ENCODE measurements around the gene ROBO2. TPM values are rescaled to one million over a fixed set of nuclear protein-coding genes. Genes with fewer than 3 reads are reported as not detected.

Gene ROBO2
- total and polyA plus RNA-seq, 11 donors, result 0.04 to 0.93 (median 0.06) TPM; not detected in 6

DNA sequence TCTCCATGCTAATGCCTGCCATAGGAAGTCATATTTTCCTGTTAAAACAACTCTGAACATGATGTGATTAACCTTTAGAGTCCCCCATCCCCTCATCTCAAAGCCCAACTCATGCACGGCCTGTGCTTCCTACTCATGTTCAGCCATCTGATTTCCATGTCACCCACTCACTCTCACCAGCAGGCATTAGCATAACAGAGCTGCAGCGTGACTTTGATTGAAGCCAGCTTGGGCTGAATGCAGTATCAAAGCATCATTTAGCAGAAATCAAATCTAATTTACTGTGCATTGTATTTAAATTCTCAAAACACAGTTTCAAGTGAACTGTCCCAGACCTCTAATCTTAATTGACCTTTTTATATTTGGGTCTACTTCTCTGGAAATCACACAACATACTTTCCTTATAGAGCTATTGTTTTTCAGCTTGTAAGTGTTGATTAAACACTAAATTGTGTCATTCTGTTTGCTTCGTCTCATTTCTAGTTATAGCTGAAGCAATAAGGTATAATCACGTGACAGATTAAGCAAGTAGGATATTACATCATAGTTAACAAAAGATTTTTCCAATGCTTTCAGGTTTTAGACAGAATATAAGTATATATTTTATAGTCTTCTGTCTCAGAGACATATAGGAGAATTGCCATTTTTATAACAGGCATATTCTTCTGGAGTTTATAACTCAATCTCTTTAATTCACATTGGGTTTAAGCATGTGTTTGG, 501.5 kb downstream of the ROBO2 start:
- intact Hi-C loops (cut with DNase I), result no loop called here
- DNase-seq (no peak), ATAC-seq (no peak)
- peaks cover 0 to 8% (median 0%) of the 10 kb centered on the region in 12 donors for H3K9me3 ChIP-seq
- H3K36me3 ChIP-seq, result no peaks in the 10 kb centered on the region
- H3K27ac ChIP-seq, result no peak overlapping the region
- WGBS, 4 donors, result 44 to 49% (median 47%) methylated on average over 4 of the region's 4 CpGs
- H3K27me3 ChIP-seq, result no peaks in the 10 kb centered on the region
- TF ChIP-seq, protein P1, sequence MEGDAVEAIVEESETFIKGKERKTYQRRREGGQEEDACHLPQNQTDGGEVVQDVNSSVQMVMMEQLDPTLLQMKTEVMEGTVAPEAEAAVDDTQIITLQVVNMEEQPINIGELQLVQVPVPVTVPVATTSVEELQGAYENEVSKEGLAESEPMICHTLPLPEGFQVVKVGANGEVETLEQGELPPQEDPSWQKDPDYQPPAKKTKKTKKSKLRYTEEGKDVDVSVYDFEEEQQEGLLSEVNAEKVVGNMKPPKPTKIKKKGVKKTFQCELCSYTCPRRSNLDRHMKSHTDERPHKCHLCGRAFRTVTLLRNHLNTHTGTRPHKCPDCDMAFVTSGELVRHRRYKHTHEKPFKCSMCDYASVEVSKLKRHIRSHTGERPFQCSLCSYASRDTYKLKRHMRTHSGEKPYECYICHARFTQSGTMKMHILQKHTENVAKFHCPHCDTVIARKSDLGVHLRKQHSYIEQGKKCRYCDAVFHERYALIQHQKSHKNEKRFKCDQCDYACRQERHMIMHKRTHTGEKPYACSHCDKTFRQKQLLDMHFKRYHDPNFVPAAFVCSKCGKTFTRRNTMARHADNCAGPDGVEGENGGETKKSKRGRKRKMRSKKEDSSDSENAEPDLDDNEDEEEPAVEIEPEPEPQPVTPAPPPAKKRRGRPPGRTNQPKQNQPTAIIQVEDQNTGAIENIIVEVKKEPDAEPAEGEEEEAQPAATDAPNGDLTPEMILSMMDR (IDR thresholded peaks at IDR 0.05), result no peak
- no peak for TF ChIP-seq POLR2A (IDR thresholded peaks at IDR 0.05)
- H3K4me1 ChIP-seq, result no peaks in the 10 kb centered on the region
- no peak overlapping the region for H3K4me3 ChIP-seq

DNA sequence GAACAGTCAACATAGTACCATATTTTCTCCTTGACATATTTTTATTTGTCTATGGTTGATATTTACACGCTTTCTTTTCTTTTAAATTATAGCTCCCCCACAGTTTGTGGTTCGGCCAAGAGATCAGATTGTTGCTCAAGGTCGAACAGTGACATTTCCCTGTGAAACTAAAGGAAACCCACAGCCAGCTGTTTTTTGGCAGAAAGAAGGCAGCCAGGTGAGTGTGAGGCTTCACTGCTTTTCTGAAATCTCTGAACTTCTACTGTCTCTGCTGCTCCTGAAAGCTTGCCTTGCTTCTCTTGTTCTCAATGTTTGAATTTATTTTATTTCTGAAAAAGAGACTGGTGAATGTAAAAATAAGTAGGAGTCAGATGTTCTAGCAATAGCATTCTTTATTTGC, 506.3 kb downstream of the ROBO2 start:
- intact Hi-C loops (cut with DNase I), result no loop called here
- Histone ChIP-seq H3K27me3 (no peaks in the 10 kb centered on the region), H3K4me1 (no peaks in the 10 kb centered on the region), H3K36me3 (no peaks in the 10 kb centered on the region), H3K27ac (no peak overlapping the region), H3K9me3 (peaks cover 0 to 8% (median 0%) of the 10 kb centered on the region in 12 donors), H3K4me3 (no peak overlapping the region)
- TF ChIP-seq, protein P1 (IDR thresholded peaks at IDR 0.05), result no peak
- no peak for TF ChIP-seq POLR2A (IDR thresholded peaks at IDR 0.05)
- DNase-seq, result no peak
- ATAC-seq, result no peak
- WGBS, 4 donors, result 70 to 78% (median 77%) methylated on average over 3 of the region's 3 CpGs

DNA sequence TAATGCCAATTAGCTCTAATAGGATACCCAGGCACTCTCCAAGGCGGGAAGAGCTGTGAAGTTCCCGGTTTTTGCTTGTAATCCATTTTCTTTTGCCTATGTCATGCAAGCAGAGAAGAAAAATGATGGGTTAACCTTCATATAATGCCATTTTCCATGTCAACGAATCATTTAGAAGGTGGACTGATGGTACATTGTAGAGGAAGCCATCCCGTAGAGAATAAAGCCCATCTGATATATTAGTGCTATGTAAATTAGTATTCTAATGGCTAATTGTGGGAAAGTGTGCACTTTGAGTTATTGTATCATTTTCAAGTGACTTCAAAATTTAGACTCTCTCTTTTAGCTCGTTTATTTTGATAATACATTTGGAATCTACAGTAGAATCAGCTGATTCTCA, 509.1 kb downstream of the ROBO2 start:
- no peak overlapping the region for H3K4me3 ChIP-seq
- H3K27me3 ChIP-seq, result no peaks in the 10 kb centered on the region
- no peaks in the 10 kb centered on the region for H3K36me3 ChIP-seq
- intact Hi-C loops (cut with DNase I), result no loop called here
- DNase-seq (no peak), ATAC-seq (no peak)
- TF ChIP-seq POLR2A (IDR thresholded peaks at IDR 0.05), result no peak
- TF ChIP-seq, protein P1 (IDR thresholded peaks at IDR 0.05), result no peak
- H3K27ac ChIP-seq, result no peak overlapping the region
- no peaks in the 10 kb centered on the region for H3K4me1 ChIP-seq
- peaks cover 0 to 8% (median 0%) of the 10 kb centered on the region in 12 donors for H3K9me3 ChIP-seq
- 82 to 85% (median 83%) methylated on average over 5 of the region's 5 CpGs for WGBS, 4 donors

DNA sequence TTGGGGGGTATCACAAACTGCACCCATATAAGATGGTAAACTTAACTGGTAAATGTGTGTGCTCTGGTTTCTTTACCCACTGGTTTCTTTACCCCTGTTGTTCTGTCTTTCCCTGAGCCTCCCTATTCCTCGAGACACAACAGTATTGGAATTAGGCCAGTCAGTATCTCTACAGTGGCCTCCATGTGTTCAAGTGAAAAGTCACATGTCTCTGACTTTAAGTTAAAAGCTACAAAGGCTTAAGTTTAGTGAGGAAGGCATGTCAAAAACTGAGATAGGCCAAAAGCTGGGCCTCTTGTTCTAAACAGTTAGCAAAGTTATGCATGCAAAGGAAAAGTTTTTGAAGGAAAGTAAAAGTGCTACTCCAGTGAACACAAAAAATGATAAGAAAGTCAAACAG, 513.3 kb downstream of the ROBO2 start:
- ATAC-seq (no peak), DNase-seq (no peak)
- H3K27ac ChIP-seq, result no peak overlapping the region
- no peaks in the 10 kb centered on the region for H3K27me3 ChIP-seq
- H3K4me1 ChIP-seq, result no peaks in the 10 kb centered on the region
- intact Hi-C loops (cut with DNase I), result no loop called here
- 47 to 69% (median 59%) methylated on average over 1 of the region's 1 CpG for WGBS, 4 donors
- H3K4me3 ChIP-seq, result no peak overlapping the region
- TF ChIP-seq POLR2A (IDR thresholded peaks at IDR 0.05), result no peak
- TF ChIP-seq, protein P1 (IDR thresholded peaks at IDR 0.05), result no peak
- no peaks in the 10 kb centered on the region for H3K9me3 ChIP-seq
- no peaks in the 10 kb centered on the region for H3K36me3 ChIP-seq

Measured in heart left ventricle (tissue), 16 donors.